Fibroblast of lung (primary cell): ENCODE results near the gene RUNX1. TPM values are rescaled to one million over a fixed set of nuclear protein-coding genes. Genes with fewer than 3 reads are reported as not detected.

ENCODE experiments used
- DNase-seq, 2 donors: peaks; one replicate each; pipeline versions ENCODE4 v3.0.0 to v3.0.0-alpha.2; 2010; ENCODE audit warnings: low read depth in 2 of 2
- H2AFZ ChIP-seq: 2 replicates; pipeline ENCODE4 v1.5.1; 2012; ENCODE audit warnings: low read length, control low read depth, inconsistent platforms
- H3K27ac ChIP-seq: 2 replicates; pipeline ENCODE4 v1.5.1; 2011; ENCODE audit warnings: low read length, control low read depth; ENCODE audit not compliant: insufficient read depth
- H3K27me3 ChIP-seq: 2 replicates; pipeline ENCODE4 v1.5.1; 2011; ENCODE audit warnings: mild to moderate bottlenecking, low read length; ENCODE audit not compliant: control insufficient read depth, insufficient read depth
- H3K36me3 ChIP-seq: 2 replicates; pipeline ENCODE4 v1.5.1; 2011; ENCODE audit warnings: low read length; ENCODE audit not compliant: control insufficient read depth, insufficient read depth
- H3K4me1 ChIP-seq: 2 replicates; pipeline ENCODE4 v1.5.1; 2011; ENCODE audit warnings: low read length; ENCODE audit not compliant: control insufficient read depth, insufficient read depth; ENCODE audit errors: extremely low read depth
- H3K4me2 ChIP-seq: 2 replicates; pipeline ENCODE4 v1.5.1; 2011; ENCODE audit warnings: low read length, control low read depth; ENCODE audit not compliant: insufficient read depth; ENCODE audit errors: extremely low read depth
- H3K4me3 ChIP-seq, 4 experiments: fragments of 200-600 bp in 1 of 4; sonication (generic) in 1 of 4; replicated peaks in 1 of 4; 2 replicates each; pipeline ENCODE4 v1.5.1; 2011 to 2016; ENCODE audit warnings: low read length in 4 of 4, low read depth in 3 of 4, mild to moderate bottlenecking in 3 of 4, control low read depth in 2 of 4, inconsistent platforms in 1 of 4, mixed read lengths in 1 of 4; ENCODE audit not compliant: insufficient read depth in 1 of 4; ENCODE audit errors: control extremely low read depth in 1 of 4
- H3K79me2 ChIP-seq: 2 replicates; pipeline ENCODE4 v1.5.1; 2012; ENCODE audit warnings: mild to moderate bottlenecking, low read length, inconsistent platforms; ENCODE audit not compliant: control insufficient read depth, insufficient read depth
- H3K9ac ChIP-seq: 2 replicates; pipeline ENCODE4 v1.5.1; 2011; ENCODE audit warnings: mild to moderate bottlenecking, low read length, control low read depth; ENCODE audit not compliant: insufficient read depth
- H3K9me3 ChIP-seq: 2 replicates; pipeline ENCODE4 v1.5.1; 2012; ENCODE audit warnings: low read depth, low read length; ENCODE audit not compliant: control insufficient read depth, insufficient read depth
- H4K20me1 ChIP-seq: 2 replicates; pipeline ENCODE4 v1.5.1; 2011; ENCODE audit warnings: low read length; ENCODE audit not compliant: control insufficient read depth, insufficient read depth; ENCODE audit errors: extremely low read depth
- EZH2 ChIP-seq: IDR thresholded peaks from 2 replicates; pipeline ENCODE4 v1.5.1; 2012; ENCODE audit warnings: low read length, control low read depth, mild to moderate bottlenecking; ENCODE audit errors: missing control alignments
- polyA plus RNA-seq, 2 donors: library from polyadenylated mRNA; depleted of rRNA in 1 of 2; stranded (reverse) in 1 of 2; unstranded in 1 of 2; fragments of >200 nt; gene quantifications; 2 replicates each; pipeline ENCODE4 v1.2.1, GENCODE V29; 2011 to 2012; ENCODE audit warnings: missing spikeins in 1 of 2
- total RNA-seq: library from RNA; depleted of rRNA; stranded (reverse); fragments of >200 nt; gene quantifications from 2 replicates; pipeline ENCODE4 v1.2.1, GENCODE V29; 2014
- TF ChIP-seq, protein P1 (sequence below), 2 donors: IDR thresholded peaks in 1 of 2; conservative IDR thresholded peaks in 1 of 2; 1 replicate in 1 of 2; 2 replicates in 1 of 2; pipeline ENCODE4 v1.5.1; 2011 to 2012; ENCODE audit warnings: low read length in 2 of 2, control low read depth in 1 of 2, inconsistent platforms in 1 of 2, low read depth in 1 of 2, mild to moderate bottlenecking in 1 of 2

Gene RUNX1
- total and polyA plus RNA-seq, 2 donors (not counting 1 experiment from before 2014, with no cell fraction given) = 23.1 to 41.6 TPM

DNA sequence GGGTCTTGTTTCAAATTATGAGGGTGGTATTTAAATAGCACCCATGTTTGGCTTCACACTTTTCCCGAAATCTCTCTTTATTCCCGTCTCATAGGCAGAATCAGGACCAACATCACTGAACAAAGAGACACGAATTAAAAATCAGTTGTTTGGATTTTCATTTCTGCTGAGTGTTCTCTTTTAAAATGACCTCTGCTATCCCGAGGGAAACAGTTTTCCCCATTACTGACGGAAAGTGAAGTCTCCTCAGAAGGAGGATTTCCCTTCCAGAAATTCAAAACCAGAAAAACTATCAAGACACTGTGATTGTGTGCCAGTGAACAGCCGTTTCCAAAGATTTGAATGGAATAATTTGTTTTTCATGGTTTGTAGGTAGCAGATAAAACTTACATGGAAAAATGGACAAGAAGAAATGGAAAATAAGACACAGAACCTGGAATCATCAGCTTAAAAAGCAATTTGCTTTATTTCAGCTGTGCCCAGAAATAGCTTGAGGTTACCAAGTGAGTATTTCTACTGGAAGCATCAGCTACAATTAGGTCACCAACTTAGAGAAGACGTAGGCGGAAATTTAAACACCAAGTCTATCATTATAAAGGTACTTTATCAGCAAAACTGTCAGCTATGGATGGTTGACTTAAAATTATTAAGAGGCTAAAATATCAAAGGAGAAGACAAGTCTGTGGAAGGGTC, 68.5 kb downstream of the RUNX1 start:
- Histone ChIP-seq H3K9ac (no peak overlapping the region), H4K20me1 (no peaks in the 10 kb centered on the region), H3K27ac (no peak overlapping the region), H3K9me3 (no peaks in the 10 kb centered on the region), H3K27me3 (no peaks in the 10 kb centered on the region), H3K4me1 (peaks cover 10% of the 10 kb centered on the region), H3K4me2 (no peak overlapping the region), H3K36me3 (no peaks in the 10 kb centered on the region), H3K79me2 (no peaks in the 10 kb centered on the region), H2AFZ (no peak overlapping the region), H3K4me3 (no peak overlapping the region)
- TF ChIP-seq, protein P1, sequence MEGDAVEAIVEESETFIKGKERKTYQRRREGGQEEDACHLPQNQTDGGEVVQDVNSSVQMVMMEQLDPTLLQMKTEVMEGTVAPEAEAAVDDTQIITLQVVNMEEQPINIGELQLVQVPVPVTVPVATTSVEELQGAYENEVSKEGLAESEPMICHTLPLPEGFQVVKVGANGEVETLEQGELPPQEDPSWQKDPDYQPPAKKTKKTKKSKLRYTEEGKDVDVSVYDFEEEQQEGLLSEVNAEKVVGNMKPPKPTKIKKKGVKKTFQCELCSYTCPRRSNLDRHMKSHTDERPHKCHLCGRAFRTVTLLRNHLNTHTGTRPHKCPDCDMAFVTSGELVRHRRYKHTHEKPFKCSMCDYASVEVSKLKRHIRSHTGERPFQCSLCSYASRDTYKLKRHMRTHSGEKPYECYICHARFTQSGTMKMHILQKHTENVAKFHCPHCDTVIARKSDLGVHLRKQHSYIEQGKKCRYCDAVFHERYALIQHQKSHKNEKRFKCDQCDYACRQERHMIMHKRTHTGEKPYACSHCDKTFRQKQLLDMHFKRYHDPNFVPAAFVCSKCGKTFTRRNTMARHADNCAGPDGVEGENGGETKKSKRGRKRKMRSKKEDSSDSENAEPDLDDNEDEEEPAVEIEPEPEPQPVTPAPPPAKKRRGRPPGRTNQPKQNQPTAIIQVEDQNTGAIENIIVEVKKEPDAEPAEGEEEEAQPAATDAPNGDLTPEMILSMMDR (conservative IDR thresholded peaks at IDR 0.05 in 1 of 2, IDR thresholded peaks at IDR 0.05 in 1 of 2; ENCODE audit: low read depth in 1 of 2, low read length in 2 of 2) = no peak
- TF ChIP-seq EZH2 = no peak
- DNase-seq = peak in 1 of 2 donors; percentile 65

DNA sequence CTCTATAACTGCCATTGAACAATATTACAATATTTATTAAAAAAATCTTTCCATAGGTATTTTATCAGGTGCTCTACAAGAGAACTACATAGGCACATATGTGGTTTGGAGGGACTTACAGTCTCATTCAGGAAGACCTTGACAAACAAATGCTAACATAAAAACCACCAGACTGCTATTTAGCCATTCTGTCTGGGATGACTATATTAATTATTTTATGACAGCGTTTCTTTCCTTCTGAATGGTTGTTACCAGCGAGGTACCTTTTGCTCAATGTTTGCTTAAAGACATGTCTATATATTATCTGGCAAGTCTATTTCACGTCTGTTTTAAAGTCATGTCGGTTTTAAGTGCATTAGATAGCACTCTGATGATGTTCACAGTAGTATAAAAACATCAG, 69.7 kb downstream of the RUNX1 start:
- H3K9ac ChIP-seq = no peak overlapping the region
- H3K9me3 ChIP-seq = no peaks in the 10 kb centered on the region
- DNase-seq = peak in 1 of 2 donors; percentile 58
- no peaks in the 10 kb centered on the region for H4K20me1 ChIP-seq
- no peaks in the 10 kb centered on the region for H3K79me2 ChIP-seq
- H3K27me3 ChIP-seq = no peaks in the 10 kb centered on the region
- H3K4me1 ChIP-seq = peaks cover 10% of the 10 kb centered on the region
- no peak for TF ChIP-seq EZH2
- TF ChIP-seq, protein P1 (conservative IDR thresholded peaks at IDR 0.05 in 1 of 2, IDR thresholded peaks at IDR 0.05 in 1 of 2; ENCODE audit: low read depth in 1 of 2, low read length in 2 of 2) = no peak
- H3K36me3 ChIP-seq = no peaks in the 10 kb centered on the region
- H3K27ac ChIP-seq = no peak overlapping the region
- H2AFZ ChIP-seq = no peak overlapping the region
- H3K4me2 ChIP-seq = no peak overlapping the region
- H3K4me3 ChIP-seq = no peak overlapping the region

DNA sequence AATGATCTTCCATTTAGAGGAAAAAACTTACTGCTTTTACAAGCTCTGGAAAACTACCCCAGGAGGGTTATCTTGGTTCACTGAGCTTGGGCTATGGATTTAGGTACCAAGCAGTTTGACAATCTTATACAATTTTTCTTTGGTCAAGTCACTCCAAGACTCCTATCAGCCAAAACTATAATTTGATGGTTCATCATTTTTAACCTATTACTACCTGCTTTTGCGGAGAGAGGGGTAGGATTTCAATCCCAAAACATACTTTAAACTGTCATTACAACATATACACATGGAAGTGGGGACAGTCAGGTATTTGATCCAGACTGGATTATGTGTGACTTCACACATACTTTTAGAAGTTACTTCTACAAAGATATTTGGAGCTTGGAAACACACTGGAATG, 71.8 kb downstream of the RUNX1 start:
- no peak for DNase-seq
- Histone ChIP-seq H3K4me2 (no peak overlapping the region), H3K4me3 (no peak overlapping the region), H3K4me1 (no peaks in the 10 kb centered on the region), H3K27me3 (no peaks in the 10 kb centered on the region), H3K9me3 (no peaks in the 10 kb centered on the region), H3K27ac (no peak overlapping the region), H3K79me2 (no peaks in the 10 kb centered on the region), H2AFZ (no peak overlapping the region), H4K20me1 (no peaks in the 10 kb centered on the region), H3K36me3 (no peaks in the 10 kb centered on the region), H3K9ac (no peak overlapping the region)
- TF ChIP-seq EZH2 = no peak
- TF ChIP-seq, protein P1 (conservative IDR thresholded peaks at IDR 0.05 in 1 of 2, IDR thresholded peaks at IDR 0.05 in 1 of 2; ENCODE audit: low read depth in 1 of 2, low read length in 2 of 2) = no peak
